ENCODE measurements around the gene ALDH6A1. TPM values are rescaled to one million over a fixed set of nuclear protein-coding genes. Genes with fewer than 3 reads are reported as not detected.

The ALDH6A1 gene
- total and polyA plus RNA-seq, 2 of the 13 experiments (the other 11 are each of a cell fraction or from before 2014, with no cell fraction given): 26.9 to 49.9 TPM

DNA sequence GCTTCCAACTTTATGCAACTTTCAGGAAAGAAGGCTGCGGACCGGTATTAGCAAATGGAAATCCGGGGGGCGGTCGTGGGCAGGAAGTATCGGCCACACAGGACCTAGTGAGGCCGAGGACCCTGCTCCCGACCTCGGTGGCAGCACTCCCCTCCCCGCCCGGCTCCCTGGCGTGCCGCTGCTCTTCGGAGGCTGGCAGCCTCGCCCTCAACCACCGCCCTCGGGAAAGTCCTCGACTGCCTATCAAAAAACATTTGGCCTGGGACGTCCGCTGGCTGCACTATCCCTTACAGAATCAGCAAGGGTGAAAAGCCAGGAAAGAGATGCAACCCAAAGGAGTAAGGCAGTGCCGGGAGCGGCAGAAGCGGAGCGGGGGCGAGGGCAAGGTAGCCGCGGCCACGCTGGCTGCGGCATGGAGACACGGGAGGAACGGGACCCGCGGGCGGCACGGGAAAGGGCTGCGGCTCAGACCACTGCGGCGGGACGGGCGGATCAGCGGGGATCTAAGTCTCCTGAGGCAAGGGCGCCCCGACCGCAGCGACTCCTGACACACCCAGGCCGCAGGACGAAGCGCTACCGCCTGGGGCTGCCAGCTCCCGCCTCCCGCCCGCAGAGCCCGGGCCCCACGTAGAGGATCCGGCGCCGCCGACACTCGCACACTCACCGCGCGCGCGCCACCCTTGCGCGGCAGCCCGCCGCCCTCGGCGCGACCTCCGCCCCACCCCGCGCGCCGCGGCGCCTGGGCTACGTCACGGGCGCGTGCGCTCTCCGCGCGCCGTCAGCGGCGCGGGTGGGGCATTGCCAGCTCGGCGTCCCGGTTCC is 65.5 kb downstream of the ALDH6A1 start, which contains the start of the genes BBOF1 and ENTPD5 (continued):
- TF ChIP-seq FLYWCH1 (CRISPR knock-in tag; IDR thresholded peaks at IDR 0.05): no peak
- no peak for TF ChIP-seq ZFP90 (CRISPR knock-in tag; IDR thresholded peaks at IDR 0.05; ENCODE audit: borderline replicate concordance)
- TF ChIP-seq, protein P1, sequence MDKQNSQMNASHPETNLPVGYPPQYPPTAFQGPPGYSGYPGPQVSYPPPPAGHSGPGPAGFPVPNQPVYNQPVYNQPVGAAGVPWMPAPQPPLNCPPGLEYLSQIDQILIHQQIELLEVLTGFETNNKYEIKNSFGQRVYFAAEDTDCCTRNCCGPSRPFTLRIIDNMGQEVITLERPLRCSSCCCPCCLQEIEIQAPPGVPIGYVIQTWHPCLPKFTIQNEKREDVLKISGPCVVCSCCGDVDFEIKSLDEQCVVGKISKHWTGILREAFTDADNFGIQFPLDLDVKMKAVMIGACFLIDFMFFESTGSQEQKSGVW (CRISPR knock-in tag; IDR thresholded peaks at IDR 0.05; ENCODE audit: borderline replicate concordance): no peak
- no peak for TF ChIP-seq RFXAP (CRISPR knock-in tag; IDR thresholded peaks at IDR 0.05; ENCODE audit: borderline replicate concordance)
- no peak for TF ChIP-seq SIX1 (CRISPR knock-in tag; IDR thresholded peaks at IDR 0.05; ENCODE audit: borderline replicate concordance)
- peak; percentile 67; the same call in 1 of the 2 replicates for TF ChIP-seq MTA1 (CRISPR knock-in tag; IDR thresholded peaks at IDR 0.05; ENCODE audit: borderline replicate concordance)
- no peak for TF ChIP-seq ZKSCAN1 (IDR thresholded peaks at IDR 0.05; ENCODE audit: low read length)
- TF ChIP-seq PHF8 (CRISPR knock-in tag; IDR thresholded peaks at IDR 0.05): peak; percentile 78
- peak; percentile 75; the same call in 1 of the 2 replicates for TF ChIP-seq HNRNPL (IDR thresholded peaks at IDR 0.05; ENCODE audit: low read depth, low read length)
- 0 out of 2 replicates have a peak, but pooled peaks have one; percentile 49 for TF ChIP-seq ZNF558 (CRISPR knock-in tag; IDR thresholded peaks at IDR 0.05; ENCODE audit: borderline replicate concordance)
- peak; percentile 64; the same call in 1 of the 2 replicates for TF ChIP-seq ZNF563 (CRISPR knock-in tag; IDR thresholded peaks at IDR 0.05)
- TF ChIP-seq POGZ (CRISPR knock-in tag; IDR thresholded peaks at IDR 0.05): peak; percentile 32; the same call in 1 of the 2 replicates
- TF ChIP-seq ZNF839 (CRISPR knock-in tag; IDR thresholded peaks at IDR 0.05; ENCODE audit: borderline replicate concordance): peak; percentile 78; the same call in 1 of the 2 replicates
- TF ChIP-seq ZNF20 (CRISPR knock-in tag; IDR thresholded peaks at IDR 0.05): no peak
- no peak for TF ChIP-seq MIXL1 (CRISPR knock-in tag; IDR thresholded peaks at IDR 0.05)
- TF ChIP-seq, protein P2, sequence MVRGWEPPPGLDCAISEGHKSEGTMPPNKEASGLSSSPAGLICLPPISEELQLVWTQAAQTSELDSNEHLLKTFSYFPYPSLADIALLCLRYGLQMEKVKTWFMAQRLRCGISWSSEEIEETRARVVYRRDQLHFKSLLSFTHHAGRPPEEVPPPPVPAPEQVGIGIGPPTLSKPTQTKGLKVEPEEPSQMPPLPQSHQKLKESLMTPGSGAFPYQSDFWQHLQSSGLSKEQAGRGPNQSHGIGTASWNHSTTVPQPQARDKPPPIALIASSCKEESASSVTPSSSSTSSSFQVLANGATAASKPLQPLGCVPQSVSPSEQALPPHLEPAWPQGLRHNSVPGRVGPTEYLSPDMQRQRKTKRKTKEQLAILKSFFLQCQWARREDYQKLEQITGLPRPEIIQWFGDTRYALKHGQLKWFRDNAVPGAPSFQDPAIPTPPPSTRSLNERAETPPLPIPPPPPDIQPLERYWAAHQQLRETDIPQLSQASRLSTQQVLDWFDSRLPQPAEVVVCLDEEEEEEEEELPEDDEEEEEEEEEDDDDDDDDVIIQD (CRISPR knock-in tag; IDR thresholded peaks at IDR 0.05; ENCODE audit: low read depth): no peak
- TF ChIP-seq ERF (CRISPR knock-in tag; IDR thresholded peaks at IDR 0.05): no peak
- TF ChIP-seq, protein P3, sequence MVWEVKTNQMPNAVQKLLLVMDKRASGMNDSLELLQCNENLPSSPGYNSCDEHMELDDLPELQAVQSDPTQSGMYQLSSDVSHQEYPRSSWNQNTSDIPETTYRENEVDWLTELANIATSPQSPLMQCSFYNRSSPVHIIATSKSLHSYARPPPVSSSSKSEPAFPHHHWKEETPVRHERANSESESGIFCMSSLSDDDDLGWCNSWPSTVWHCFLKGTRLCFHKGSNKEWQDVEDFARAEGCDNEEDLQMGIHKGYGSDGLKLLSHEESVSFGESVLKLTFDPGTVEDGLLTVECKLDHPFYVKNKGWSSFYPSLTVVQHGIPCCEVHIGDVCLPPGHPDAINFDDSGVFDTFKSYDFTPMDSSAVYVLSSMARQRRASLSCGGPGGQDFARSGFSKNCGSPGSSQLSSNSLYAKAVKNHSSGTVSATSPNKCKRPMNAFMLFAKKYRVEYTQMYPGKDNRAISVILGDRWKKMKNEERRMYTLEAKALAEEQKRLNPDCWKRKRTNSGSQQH (CRISPR knock-in tag; IDR thresholded peaks at IDR 0.05; ENCODE audit: low read depth): peak; percentile 68; the same call in 1 of the 2 replicates
- TF ChIP-seq JARID2 (CRISPR knock-in tag; IDR thresholded peaks at IDR 0.05; ENCODE audit: insufficient replicate concordance): no peak
- no peak for TF ChIP-seq THYN1 (CRISPR knock-in tag; IDR thresholded peaks at IDR 0.05; ENCODE audit: borderline replicate concordance, low read depth)
- no peak for TF ChIP-seq ZNF7 (CRISPR knock-in tag; IDR thresholded peaks at IDR 0.05)
- TF ChIP-seq RARG (CRISPR knock-in tag; IDR thresholded peaks at IDR 0.05; ENCODE audit: low read depth): no peak
- TF ChIP-seq, protein P4, sequence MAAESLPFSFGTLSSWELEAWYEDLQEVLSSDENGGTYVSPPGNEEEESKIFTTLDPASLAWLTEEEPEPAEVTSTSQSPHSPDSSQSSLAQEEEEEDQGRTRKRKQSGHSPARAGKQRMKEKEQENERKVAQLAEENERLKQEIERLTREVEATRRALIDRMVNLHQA (CRISPR knock-in tag; IDR thresholded peaks at IDR 0.05): no peak
- no peak for TF ChIP-seq ZNF138 (CRISPR knock-in tag; IDR thresholded peaks at IDR 0.05; ENCODE audit: low read depth)
- peak; percentile 84 for TF ChIP-seq TMF1 (CRISPR knock-in tag; IDR thresholded peaks at IDR 0.05; ENCODE audit: low read depth)

Measured in HepG2 (cell line).